ENCODE results near the gene CYP27C1. TPM values are rescaled to one million over a fixed set of nuclear protein-coding genes. Genes with fewer than 3 reads are reported as not detected.

Gene CYP27C1
- total and polyA plus RNA-seq, 9 of the 15 experiments (the other 6 are each of a cell fraction or from before 2014, with no cell fraction given): not detected

GRCh38 chr2:127175041-127175721 is 44.9 kb downstream of the CYP27C1 start (continued):
- TF ChIP-seq ZNF644 (tag; IDR thresholded peaks at IDR 0.05; ENCODE audit: low read depth): no peak
- peak; percentile 38; the same call in 1 of the 2 replicates for TF ChIP-seq USF2 (CRISPR knock-in tag; IDR thresholded peaks at IDR 0.05)
- TF ChIP-seq PKNOX1 (IDR thresholded peaks at IDR 0.05): no peak
- no peak for TF ChIP-seq RAD51 (IDR thresholded peaks at IDR 0.05; ENCODE audit: borderline replicate concordance, low read depth)
- TF ChIP-seq ZC3H8 (IDR thresholded peaks at IDR 0.05): no peak

- Histone ChIP-seq H3K4me1 (replicated peaks in 1 of 2; ENCODE audit: control insufficient read depth in 2 of 2, insufficient read depth in 2 of 2, low read length in 2 of 2) (no peaks in the 10 kb centered on the region), H3K4me3 (no peak overlapping the region), H3K9ac (ENCODE audit: insufficient read depth in 1 of 2, low read depth in 2 of 2, low read length in 2 of 2) (no peak overlapping the region), H3K9me1 (ENCODE audit: control insufficient read depth, insufficient read depth, low read length) (no peaks in the 10 kb centered on the region), H3K36me3 (ENCODE audit: control insufficient read depth, insufficient read depth, low read length) (no peaks in the 10 kb centered on the region), H3K27me3 (ENCODE audit: control insufficient read depth in 2 of 2, insufficient read depth in 2 of 2, low read length in 2 of 2) (peaks cover 34 to 57% of the 10 kb centered on the region in 2 experiments), H3K4me2 (ENCODE audit: insufficient read depth, low read length) (no peak overlapping the region), H4K20me1 (replicated peaks; ENCODE audit: control insufficient read depth, insufficient read depth, low read length) (no peaks in the 10 kb centered on the region; the same call in 1 of the 2 replicates), H2AFZ (ENCODE audit: low read depth, low read length) (no peak overlapping the region), H3K79me2 (ENCODE audit: control insufficient read depth, insufficient read depth, low read length) (no peaks in the 10 kb centered on the region), H3K27ac (ENCODE audit: extremely low read depth, low read depth, low read length) (no peak overlapping the region), H3K9me3 (replicated peaks; ENCODE audit: control insufficient read depth, insufficient read depth, low read depth, low read length) (no peaks in the 10 kb centered on the region)
- BruUV-seq (replicated peaks): no TSS peak
- TF ChIP-seq ZNF668 (CRISPR knock-in tag; IDR thresholded peaks at IDR 0.05) (no peak), ZNF561 (CRISPR knock-in tag; conservative IDR thresholded peaks at IDR 0.05) (no peak), SREBF2 (CRISPR knock-in tag; IDR thresholded peaks at IDR 0.05) (no peak), MYC (IDR thresholded peaks at IDR 0.05; ENCODE audit: low read depth, low read length) (no peak), MYC (CRISPR knock-in tag; IDR thresholded peaks at IDR 0.05; ENCODE audit: borderline replicate concordance, low read depth) (no peak)
- intact Hi-C loops (cut with micrococcal nuclease): loop anchor here (5.0 kb wide), 1 partner anchor 107 kb away; no protein-coding TSS in a partner anchor
- FAIRE-seq: no peak
- ATAC-seq: no peak
- in situ Hi-C loops (cut with MboI): no loop called here
- 6% methylated on average over 5 of the region's 6 CpGs for WGBS (ENCODE audit: insufficient coverage, low coverage, missing lambda C conversion rate)
- DNase-seq (ENCODE audit: extremely low read depth in 1 of 4, low spot score in 3 of 4): no peak
- ChIA-PET CTCF (ENCODE audit: low intra/inter-chr PET ratio) (no interaction called here), POLR2A (no interaction called here)
Measured at GRCh38 chr2:127174640-127175039, 45.5 kb downstream of the CYP27C1 start.
